GM10248 (cell line): ENCODE data around the gene ZBTB37.

Experiments used
- CTCF ChIA-PET: fragments of 300-600 bp; sonication (Branson Sonifier 250); formaldehyde crosslinking; extraction: SDS; loops from one replicate; lab custom pipeline; 2021; ENCODE audit warnings: antibody characterized with exemption; lab: Yijun Ruan, JAX
- POLR2A ChIA-PET: fragments of 350-650 bp; sonication (Branson Sonifier 250); formaldehyde crosslinking; extraction: SDS; loops from one replicate; lab custom pipeline; 2020; ENCODE audit warnings: antibody characterized with exemption; lab: Yijun Ruan, JAX
- DNase-seq: peaks from one replicate; pipeline ENCODE4 v3.0.0; 2012; ENCODE audit errors: extremely low spot score
- TF ChIP-seq, protein P1 (sequence below): IDR thresholded peaks from 2 replicates; pipeline ENCODE4 v1.5.1; 2012; ENCODE audit warnings: mild to moderate bottlenecking, low read depth; ENCODE audit errors: extremely low read depth, missing control alignments, control extremely low read depth

ZBTB37 gene, protein sequence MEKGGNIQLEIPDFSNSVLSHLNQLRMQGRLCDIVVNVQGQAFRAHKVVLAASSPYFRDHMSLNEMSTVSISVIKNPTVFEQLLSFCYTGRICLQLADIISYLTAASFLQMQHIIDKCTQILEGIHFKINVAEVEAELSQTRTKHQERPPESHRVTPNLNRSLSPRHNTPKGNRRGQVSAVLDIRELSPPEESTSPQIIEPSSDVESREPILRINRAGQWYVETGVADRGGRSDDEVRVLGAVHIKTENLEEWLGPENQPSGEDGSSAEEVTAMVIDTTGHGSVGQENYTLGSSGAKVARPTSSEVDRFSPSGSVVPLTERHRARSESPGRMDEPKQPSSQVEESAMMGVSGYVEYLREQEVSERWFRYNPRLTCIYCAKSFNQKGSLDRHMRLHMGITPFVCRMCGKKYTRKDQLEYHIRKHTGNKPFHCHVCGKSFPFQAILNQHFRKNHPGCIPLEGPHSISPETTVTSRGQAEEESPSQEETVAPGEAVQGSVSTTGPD

DNA sequence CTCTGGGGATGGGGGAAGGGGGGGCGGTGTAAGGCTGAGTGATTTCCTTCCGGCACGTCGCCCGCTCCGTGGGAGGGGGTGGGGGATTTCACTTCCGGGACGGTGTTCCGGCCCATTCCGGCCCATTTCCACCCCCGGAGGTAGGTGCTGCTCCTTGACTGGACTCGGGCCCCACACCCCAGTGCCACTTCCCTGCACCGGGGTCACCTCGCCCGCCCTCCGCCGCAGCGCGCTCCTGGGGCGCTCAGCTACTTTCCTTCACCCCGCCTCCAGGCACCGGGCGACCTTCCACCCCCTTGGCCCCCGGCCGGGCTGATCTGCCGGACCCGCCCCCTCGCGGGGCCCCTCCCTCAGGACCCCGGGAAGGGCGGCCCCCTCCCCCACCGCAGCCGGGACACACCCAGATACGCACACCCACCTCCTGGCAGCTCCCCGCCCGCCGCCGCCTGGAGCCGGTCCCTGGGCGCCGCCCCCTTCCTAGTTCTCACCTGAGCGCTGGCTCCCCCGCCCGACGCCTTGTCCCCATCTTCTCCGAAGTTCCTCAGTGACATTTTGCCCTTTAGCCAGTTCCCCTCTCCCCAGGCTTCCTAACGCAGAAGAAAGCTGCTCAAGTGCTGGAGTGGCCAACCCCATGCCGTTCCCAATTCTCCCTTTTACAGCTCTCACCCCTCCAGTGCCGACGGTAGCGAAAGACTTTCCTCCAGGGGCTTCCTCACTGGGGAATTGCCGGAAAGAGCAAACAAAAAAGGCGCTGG, at the start of gene ZBTB37:
Gene ZBTB37 (plus strand): TSS at position 115 of the 755 bp plus-strand sequence. CDS start 1,846 bp downstream, outside the sequence.
- POLR2A ChIA-PET = interaction anchor here (0.7 to 1.9 kb wide), 12 partner anchors 8 to 1131 kb away, joined by 3 to 11 read pairs (median 4); partner anchors contain the start of genes PRDX6 and RC3H1
- TF ChIP-seq, protein P1, sequence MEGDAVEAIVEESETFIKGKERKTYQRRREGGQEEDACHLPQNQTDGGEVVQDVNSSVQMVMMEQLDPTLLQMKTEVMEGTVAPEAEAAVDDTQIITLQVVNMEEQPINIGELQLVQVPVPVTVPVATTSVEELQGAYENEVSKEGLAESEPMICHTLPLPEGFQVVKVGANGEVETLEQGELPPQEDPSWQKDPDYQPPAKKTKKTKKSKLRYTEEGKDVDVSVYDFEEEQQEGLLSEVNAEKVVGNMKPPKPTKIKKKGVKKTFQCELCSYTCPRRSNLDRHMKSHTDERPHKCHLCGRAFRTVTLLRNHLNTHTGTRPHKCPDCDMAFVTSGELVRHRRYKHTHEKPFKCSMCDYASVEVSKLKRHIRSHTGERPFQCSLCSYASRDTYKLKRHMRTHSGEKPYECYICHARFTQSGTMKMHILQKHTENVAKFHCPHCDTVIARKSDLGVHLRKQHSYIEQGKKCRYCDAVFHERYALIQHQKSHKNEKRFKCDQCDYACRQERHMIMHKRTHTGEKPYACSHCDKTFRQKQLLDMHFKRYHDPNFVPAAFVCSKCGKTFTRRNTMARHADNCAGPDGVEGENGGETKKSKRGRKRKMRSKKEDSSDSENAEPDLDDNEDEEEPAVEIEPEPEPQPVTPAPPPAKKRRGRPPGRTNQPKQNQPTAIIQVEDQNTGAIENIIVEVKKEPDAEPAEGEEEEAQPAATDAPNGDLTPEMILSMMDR = no peak
- peak; percentile 90 for DNase-seq
- CTCF ChIA-PET = interaction anchor here (0.8 to 1.6 kb wide), 5 partner anchors 8 to 1127 kb away, joined by 3 to 6 read pairs (median 5); no protein-coding TSS in a partner anchor

DNA sequence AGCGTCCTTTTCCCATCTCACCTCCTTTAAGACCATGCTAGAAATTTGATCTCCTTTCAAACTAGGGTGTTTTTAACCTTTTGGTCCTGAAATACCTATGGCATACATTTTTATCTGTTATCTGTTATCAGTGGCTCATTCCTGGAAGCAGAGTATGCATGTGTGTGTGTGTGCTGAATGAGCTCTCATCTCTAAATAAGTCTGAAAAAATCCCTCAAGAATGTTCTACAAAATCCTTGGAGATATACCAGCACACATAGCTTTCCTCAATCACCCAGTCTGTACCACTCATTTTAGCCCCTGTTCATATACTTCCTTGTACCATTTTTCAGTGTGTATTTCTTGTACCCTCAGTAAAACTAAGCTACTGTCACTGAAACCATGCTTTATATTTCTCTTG, 49.7 kb upstream of the ZBTB37 start:
- TF ChIP-seq, protein P1 = no peak
- no peak for DNase-seq
- ChIA-PET CTCF (interaction anchor here (0.8 to 2.9 kb wide), 4 partner anchors 36 to 1076 kb away, joined by 3 to 19 read pairs (median 3); no protein-coding TSS in a partner anchor), POLR2A (no interaction called here)

DNA sequence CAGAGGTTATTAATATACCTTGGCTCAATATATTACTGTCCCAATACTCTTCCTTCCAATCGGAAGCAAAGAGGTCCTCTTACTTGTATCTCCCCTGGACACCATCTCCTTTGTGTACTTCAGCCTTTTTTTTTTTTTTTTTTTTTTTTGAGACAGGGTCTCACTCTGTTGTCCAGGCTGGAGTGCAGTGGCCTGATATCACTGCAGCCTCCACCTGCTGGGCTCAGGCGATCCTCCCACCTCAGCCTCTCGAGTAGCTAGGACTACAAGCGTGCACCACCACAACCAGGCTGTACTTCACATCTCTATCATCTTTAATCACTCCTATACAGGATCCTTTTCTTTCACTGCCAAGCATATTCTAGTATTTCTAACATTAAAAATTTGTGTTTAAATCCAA, 46.5 kb upstream of the ZBTB37 start:
- CTCF ChIA-PET = no interaction called here

DNA sequence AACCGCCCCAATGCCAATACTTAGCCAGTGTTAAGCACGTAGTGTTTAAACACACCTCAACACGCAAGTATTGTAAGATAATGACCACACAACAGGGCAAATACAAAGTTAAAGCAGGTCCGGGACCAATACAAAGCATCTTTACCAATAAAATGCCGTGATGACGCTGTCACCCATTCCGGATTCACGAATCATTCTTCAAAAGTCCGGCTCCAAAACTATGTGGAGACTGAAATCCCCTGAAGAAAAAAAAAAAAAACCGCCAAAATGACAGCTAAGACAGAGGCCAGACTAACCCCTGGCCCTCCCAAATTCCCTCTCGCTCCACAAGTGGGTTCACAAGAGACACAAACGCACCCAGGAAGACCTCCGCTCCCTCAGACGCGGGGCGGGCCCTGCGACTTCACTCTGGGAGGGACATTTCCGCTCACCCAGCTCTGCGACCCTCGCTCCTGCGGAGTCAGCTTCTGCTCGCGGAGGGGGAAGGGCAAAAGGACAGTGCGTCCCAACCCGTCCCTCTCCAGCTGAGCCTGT, 44.3 kb upstream of the ZBTB37 start:
- ChIA-PET CTCF (interaction anchor here (0.9 to 4.0 kb wide), 3 partner anchors 394 to 1079 kb away, joined by 3 to 25 read pairs (median 3); no protein-coding TSS in a partner anchor), POLR2A (interaction anchor here (1.0 to 1.4 kb wide), 2 partner anchors 40 to 44 kb away, joined by 4 read pairs; partner anchors contain the start of gene GAS5)
- TF ChIP-seq, protein P1 = no peak
- DNase-seq = no peak

More for the DNA sequence above, 46.5 kb upstream of the ZBTB37 start:
- POLR2A ChIA-PET = no interaction called here
- no peak for DNase-seq
- TF ChIP-seq, protein P1 = no peak

DNA sequence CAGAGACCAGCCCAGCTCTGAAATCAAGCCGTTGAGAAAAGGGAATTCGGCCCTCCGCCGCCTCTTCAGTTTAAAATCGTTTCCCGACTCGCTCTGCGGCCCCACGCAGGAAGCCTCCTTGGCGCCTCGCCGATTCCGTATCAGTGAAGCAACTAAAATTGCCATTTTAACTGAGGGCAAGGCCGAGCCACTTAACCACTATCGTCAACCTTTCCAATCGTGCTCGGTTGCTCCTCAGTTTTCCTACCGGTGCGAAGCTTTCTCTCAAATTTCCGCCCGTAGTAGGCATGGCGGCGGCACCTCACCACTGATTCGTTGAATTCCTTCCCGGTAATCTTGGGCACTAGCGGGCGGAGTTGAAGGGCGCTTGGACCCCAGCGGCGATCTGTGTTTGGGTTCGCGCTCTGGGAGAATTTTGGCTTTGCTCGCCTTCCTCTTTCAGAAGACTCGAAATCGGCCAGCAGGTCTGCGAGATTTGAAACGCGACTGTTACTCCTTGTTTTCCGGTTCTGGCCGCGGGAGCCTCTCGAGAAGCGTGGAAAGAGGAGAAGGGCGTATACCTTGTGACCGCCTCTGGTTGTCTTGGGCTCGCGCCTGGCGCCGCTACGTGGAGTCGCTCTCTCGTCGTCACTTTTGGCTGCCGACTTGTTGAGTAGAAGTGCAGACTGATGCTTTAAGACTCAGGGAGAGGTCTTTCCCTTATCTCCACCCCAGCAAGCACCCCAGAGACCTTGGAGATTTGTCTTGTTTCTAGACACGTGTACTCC, 43.7 kb upstream of the ZBTB37 start, which contains the start of the genes CENPL and DARS2:
Gene CENPL (minus strand): TSS at position 569 of the 767 bp plus-strand sequence. CDS start 13,584 bp downstream, outside the sequence.
Gene DARS2 (plus strand): TSS at position 359 of the 767 bp plus-strand sequence. CDS start 557 bp downstream, outside the sequence.
- DNase-seq = peak; percentile 90
- CTCF ChIA-PET = interaction anchor here (0.9 to 4.0 kb wide), 8 partner anchors 13 to 1080 kb away, joined by 3 to 25 read pairs (median 3); no protein-coding TSS in a partner anchor
- TF ChIP-seq, protein P1 = peak; percentile 25
- POLR2A ChIA-PET = interaction anchor here (1.0 to 1.4 kb wide), 2 partner anchors 39 to 43 kb away, joined by 4 read pairs; partner anchors contain the start of gene GAS5
